Measurements from ENCODE around the gene MS4A13.

GRCh38 chr11:60544077-60544476, 28.9 kb downstream of the MS4A13 start:
- TF ChIP-seq CTCF (conservative IDR thresholded peaks at IDR 0.05) (no peak), ZFX (IDR thresholded peaks at IDR 0.05) (no peak)
